ENCODE data around the gene LCLAT1. TPM values are rescaled to one million over a fixed set of nuclear protein-coding genes. Genes with fewer than 3 reads are reported as not detected.

LCLAT1 gene
- total RNA-seq, 2 experiments from 2014 or later: 9.2 to 19.6 TPM

DNA sequence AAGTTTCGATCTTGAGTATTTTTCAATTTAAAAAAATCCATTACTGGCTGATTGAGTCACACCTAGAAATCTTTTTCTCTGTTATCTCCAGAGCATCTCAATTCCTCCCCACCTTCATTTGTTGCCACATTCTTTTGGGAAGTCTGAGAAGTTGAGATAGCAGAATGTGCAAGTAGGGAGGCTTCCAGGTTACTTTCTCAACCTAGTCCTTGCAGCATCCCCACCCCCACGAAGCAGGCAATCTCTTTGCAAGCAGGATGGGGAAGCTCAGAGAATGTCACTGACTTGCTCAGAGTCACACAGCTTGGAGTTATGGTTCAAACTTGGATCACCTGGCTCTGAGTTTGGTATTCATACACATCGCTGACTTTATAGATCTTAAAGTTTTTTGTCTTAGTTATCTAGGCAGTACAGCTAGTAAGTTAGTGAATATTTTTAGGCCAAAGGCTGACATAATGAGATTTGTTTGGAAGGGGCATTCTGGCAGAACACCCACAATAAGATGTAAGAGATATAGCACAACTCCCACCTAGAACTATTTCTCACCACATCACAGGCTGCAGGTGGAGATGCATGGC lies 25.9 kb upstream of the LCLAT1 start:
- H3K36me3 ChIP-seq (ENCODE audit: insufficient read depth, low read length): no peaks in the 10 kb centered on the region
- H2AFZ ChIP-seq (ENCODE audit: low read length): peak overlapping the region; percentile 3; the same call in 1 of the 2 replicates
- no peaks in the 10 kb centered on the region for H3K9me2 ChIP-seq (ENCODE audit: insufficient read depth, low read length)
- no peaks in the 10 kb centered on the region for H3K79me2 ChIP-seq (ENCODE audit: insufficient read depth, low read depth, low read length)
- H3K4me2 ChIP-seq (ENCODE audit: low read length): no peak overlapping the region
- H3K4me1 ChIP-seq (ENCODE audit: insufficient read depth, low read length, poor library complexity, severe bottlenecking): no peaks in the 10 kb centered on the region
- intact Hi-C loops (cut with micrococcal nuclease; ENCODE audit: unreplicated experiment): no loop called here
- DNase-seq (ENCODE audit: low spot score): no peak
- H4K20me1 ChIP-seq (ENCODE audit: insufficient read depth, low read length): no peaks in the 10 kb centered on the region
- no peak overlapping the region for H3K4me3 ChIP-seq (ENCODE audit: low read depth, low read length, poor library complexity, severe bottlenecking)
- H3K9me3 ChIP-seq (ENCODE audit: low read length): no peaks in the 10 kb centered on the region
- ChIA-PET CTCF (ENCODE audit: unreplicated experiment) (no interaction called here), POLR2A (no interaction called here)
- H3K27ac ChIP-seq (ENCODE audit: low read depth, low read length, poor library complexity, severe bottlenecking): no peak overlapping the region
- BruUV-seq (replicated peaks): no TSS peak
- TF ChIP-seq CTCF (conservative IDR thresholded peaks at IDR 0.05; ENCODE audit: low read length) (no peak), EZH2phosphoT487 (IDR thresholded peaks at IDR 0.05; ENCODE audit: borderline replicate concordance, low read depth, low read length) (no peak)

GRCh38 chr2:30421604-30422443 lies 25.2 kb upstream of the LCLAT1 start:
- TF ChIP-seq CTCF (conservative IDR thresholded peaks at IDR 0.05; ENCODE audit: low read length): no peak
- TF ChIP-seq EZH2phosphoT487 (IDR thresholded peaks at IDR 0.05; ENCODE audit: borderline replicate concordance, low read depth, low read length): no peak
- H2AFZ ChIP-seq (ENCODE audit: low read length): peak overlapping the region; percentile 3; the same call in 1 of the 2 replicates
- BruUV-seq (replicated peaks): no TSS peak
- H3K9me2 ChIP-seq (ENCODE audit: insufficient read depth, low read length): no peaks in the 10 kb centered on the region
- intact Hi-C loops (cut with micrococcal nuclease; ENCODE audit: unreplicated experiment): no loop called here
- no peaks in the 10 kb centered on the region for H4K20me1 ChIP-seq (ENCODE audit: insufficient read depth, low read length)
- H3K4me2 ChIP-seq (ENCODE audit: low read length): no peak overlapping the region
- no peak for DNase-seq (ENCODE audit: low spot score)
- H3K4me1 ChIP-seq (ENCODE audit: insufficient read depth, low read length, poor library complexity, severe bottlenecking): no peaks in the 10 kb centered on the region
- H3K36me3 ChIP-seq (ENCODE audit: insufficient read depth, low read length): no peaks in the 10 kb centered on the region
- no peaks in the 10 kb centered on the region for H3K79me2 ChIP-seq (ENCODE audit: insufficient read depth, low read depth, low read length)
- no peak overlapping the region for H3K4me3 ChIP-seq (ENCODE audit: low read depth, low read length, poor library complexity, severe bottlenecking)
- no peak overlapping the region for H3K27ac ChIP-seq (ENCODE audit: low read depth, low read length, poor library complexity, severe bottlenecking)
- POLR2A ChIA-PET: interaction anchor here (0.6 to 1.5 kb wide), 3 partner anchors 11 to 115 kb away, joined by 3 to 5 read pairs (median 4); no protein-coding TSS in a partner anchor
- CTCF ChIA-PET (ENCODE audit: unreplicated experiment): no interaction called here
- no peaks in the 10 kb centered on the region for H3K9me3 ChIP-seq (ENCODE audit: low read length)

Measured in OCI-LY7 (cell line).